SU-DHL-6 (cell line): ENCODE data around the gene RYR2.

Experiments
- H2AFZ ChIP-seq: fragments of 200-600 bp; sonication (generic); 2 replicates; pipeline ENCODE4 v1.6.1; 2014; ENCODE audit warnings: low read depth, mild to moderate bottlenecking, moderate library complexity, mixed read lengths, antibody characterized with exemption, low read length; ENCODE audit not compliant: severe bottlenecking
- H3F3A ChIP-seq: fragments of 200-600 bp; shearing (Covaris generic); 2 replicates; pipeline ENCODE4 v1.6.0; 2016; ENCODE audit warnings: antibody characterized with exemption, mild to moderate bottlenecking; ENCODE audit not compliant: insufficient read depth
- H3K27ac ChIP-seq: fragments of 200-600 bp; sonication (generic); 2 replicates; pipeline ENCODE4 v1.5.1; 2016; ENCODE audit warnings: low read depth, mild to moderate bottlenecking, low read length, moderate library complexity, mixed read lengths
- H3K27me3 ChIP-seq: fragments of 200-600 bp; sonication (generic), shearing (Covaris generic); 2 replicates; pipeline ENCODE4 v1.6.0; 2014; ENCODE audit warnings: mild to moderate bottlenecking, low read length
- H3K36me3 ChIP-seq: fragments of 200-600 bp; sonication (generic); 2 replicates; pipeline ENCODE4 v1.6.1; 2014; ENCODE audit warnings: mild to moderate bottlenecking, low read length, mixed read lengths
- H3K4me2 ChIP-seq: fragments of 300-600, 200-600 bp; shearing (Covaris generic), sonication (generic); 2 replicates; pipeline ENCODE4 v1.6.0; 2014; ENCODE audit warnings: low read length, low read depth, mild to moderate bottlenecking; ENCODE audit not compliant: poor library complexity, severe bottlenecking
- H3K4me3 ChIP-seq: fragments of 200-600 bp; sonication (generic); 2 replicates; pipeline ENCODE4 v1.5.1; 2014; ENCODE audit warnings: antibody characterized with exemption, low read length, mild to moderate bottlenecking, mixed read lengths; ENCODE audit not compliant: insufficient read depth, poor library complexity, severe bottlenecking
- H3K79me2 ChIP-seq: fragments of 200-600 bp; sonication (generic); 2 replicates; pipeline ENCODE4 v1.6.1; 2014; ENCODE audit warnings: mild to moderate bottlenecking, low read length, moderate library complexity; ENCODE audit not compliant: insufficient read depth
- H3K9ac ChIP-seq: fragments of 200-600 bp; sonication (generic); 2 replicates; pipeline ENCODE4 v1.7.0; 2014; ENCODE audit warnings: mild to moderate bottlenecking, low read length
- H3K9me2 ChIP-seq: fragments of 200-600 bp; sonication (generic); replicated peaks from 2 replicates; pipeline ENCODE4 v1.6.1; 2014; ENCODE audit warnings: low read length; ENCODE audit not compliant: insufficient read depth
- H3K9me3 ChIP-seq: fragments of 200-600 bp; sonication (generic); 2 replicates; pipeline ENCODE4 v1.6.1; 2014; ENCODE audit warnings: low read length, mixed read lengths; ENCODE audit not compliant: insufficient read depth
- H4K20me1 ChIP-seq: fragments of 200-600 bp; sonication (generic); 2 replicates; pipeline ENCODE4 v1.6.1; 2014; ENCODE audit warnings: low read depth, mild to moderate bottlenecking, antibody characterized with exemption, low read length, moderate library complexity, mixed read lengths
- EZH2phosphoT487 ChIP-seq: fragments of 200-600 bp; sonication (generic), shearing (Covaris generic); conservative IDR thresholded peaks from 2 replicates; pipeline ENCODE4 v1.6.1; 2018; ENCODE audit warnings: mild to moderate bottlenecking, antibody characterized with exemption, low read length, moderate library complexity, mixed read lengths
- TF ChIP-seq, protein P1 (sequence below): fragments of 200-600 bp; sonication (generic); IDR thresholded peaks from one replicate; pipeline ENCODE4 v1.5.1; 2017; ENCODE audit warnings: antibody characterized with exemption, mild to moderate bottlenecking, low read length, moderate library complexity; ENCODE audit not compliant: insufficient read depth, poor library complexity, severe bottlenecking

Gene RYR2

GRCh38 chr1:237566581-237566980 is 524.6 kb downstream of the RYR2 start:
- TF ChIP-seq EZH2phosphoT487: no peak
- TF ChIP-seq, protein P1, sequence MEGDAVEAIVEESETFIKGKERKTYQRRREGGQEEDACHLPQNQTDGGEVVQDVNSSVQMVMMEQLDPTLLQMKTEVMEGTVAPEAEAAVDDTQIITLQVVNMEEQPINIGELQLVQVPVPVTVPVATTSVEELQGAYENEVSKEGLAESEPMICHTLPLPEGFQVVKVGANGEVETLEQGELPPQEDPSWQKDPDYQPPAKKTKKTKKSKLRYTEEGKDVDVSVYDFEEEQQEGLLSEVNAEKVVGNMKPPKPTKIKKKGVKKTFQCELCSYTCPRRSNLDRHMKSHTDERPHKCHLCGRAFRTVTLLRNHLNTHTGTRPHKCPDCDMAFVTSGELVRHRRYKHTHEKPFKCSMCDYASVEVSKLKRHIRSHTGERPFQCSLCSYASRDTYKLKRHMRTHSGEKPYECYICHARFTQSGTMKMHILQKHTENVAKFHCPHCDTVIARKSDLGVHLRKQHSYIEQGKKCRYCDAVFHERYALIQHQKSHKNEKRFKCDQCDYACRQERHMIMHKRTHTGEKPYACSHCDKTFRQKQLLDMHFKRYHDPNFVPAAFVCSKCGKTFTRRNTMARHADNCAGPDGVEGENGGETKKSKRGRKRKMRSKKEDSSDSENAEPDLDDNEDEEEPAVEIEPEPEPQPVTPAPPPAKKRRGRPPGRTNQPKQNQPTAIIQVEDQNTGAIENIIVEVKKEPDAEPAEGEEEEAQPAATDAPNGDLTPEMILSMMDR: no peak
- no peak overlapping the region for H3K4me3 ChIP-seq
- H3F3A ChIP-seq: no peaks in the 10 kb centered on the region
- H3K36me3 ChIP-seq: no peaks in the 10 kb centered on the region
- no peaks in the 10 kb centered on the region for H3K9me2 ChIP-seq
- peaks cover 4% of the 10 kb centered on the region; the same call in 1 of the 2 replicates for H4K20me1 ChIP-seq
- H3K9ac ChIP-seq: no peak overlapping the region
- no peak overlapping the region for H3K27ac ChIP-seq
- H3K79me2 ChIP-seq: no peaks in the 10 kb centered on the region
- no peaks in the 10 kb centered on the region for H3K9me3 ChIP-seq
- H3K4me2 ChIP-seq: no peak overlapping the region
- H2AFZ ChIP-seq: no peak overlapping the region
- no peaks in the 10 kb centered on the region for H3K27me3 ChIP-seq

GRCh38 chr1:237568955-237569354 is 527.0 kb downstream of the RYR2 start:
- no peak overlapping the region for H3K9ac ChIP-seq

GRCh38 chr1:237570530-237570929 is 528.5 kb downstream of the RYR2 start:
- Histone ChIP-seq H3K27me3 (no peaks in the 10 kb centered on the region), H3K36me3 (no peaks in the 10 kb centered on the region), H3K9me2 (no peaks in the 10 kb centered on the region), H3K4me2 (no peak overlapping the region), H3F3A (no peaks in the 10 kb centered on the region), H3K9me3 (0 out of 2 replicates have a peak, but pooled peaks cover 2% of the 10 kb centered on the region), H4K20me1 (no peaks in the 10 kb centered on the region), H3K27ac (no peak overlapping the region), H3K4me3 (no peak overlapping the region), H2AFZ (no peak overlapping the region), H3K9ac (no peak overlapping the region), H3K79me2 (no peaks in the 10 kb centered on the region)
- no peak for TF ChIP-seq EZH2phosphoT487
- TF ChIP-seq, protein P1: no peak

More at GRCh38 chr1:237568955-237569354, 527.0 kb downstream of the RYR2 start:
- Histone ChIP-seq H3K4me3 (no peak overlapping the region), H3F3A (no peaks in the 10 kb centered on the region), H3K4me2 (no peak overlapping the region), H3K36me3 (no peaks in the 10 kb centered on the region), H3K27me3 (no peaks in the 10 kb centered on the region), H3K79me2 (no peaks in the 10 kb centered on the region), H3K27ac (no peak overlapping the region), H3K9me2 (no peaks in the 10 kb centered on the region), H3K9me3 (no peaks in the 10 kb centered on the region), H4K20me1 (no peaks in the 10 kb centered on the region), H2AFZ (no peak overlapping the region)
- TF ChIP-seq, protein P1: no peak
- no peak for TF ChIP-seq EZH2phosphoT487

DNA sequence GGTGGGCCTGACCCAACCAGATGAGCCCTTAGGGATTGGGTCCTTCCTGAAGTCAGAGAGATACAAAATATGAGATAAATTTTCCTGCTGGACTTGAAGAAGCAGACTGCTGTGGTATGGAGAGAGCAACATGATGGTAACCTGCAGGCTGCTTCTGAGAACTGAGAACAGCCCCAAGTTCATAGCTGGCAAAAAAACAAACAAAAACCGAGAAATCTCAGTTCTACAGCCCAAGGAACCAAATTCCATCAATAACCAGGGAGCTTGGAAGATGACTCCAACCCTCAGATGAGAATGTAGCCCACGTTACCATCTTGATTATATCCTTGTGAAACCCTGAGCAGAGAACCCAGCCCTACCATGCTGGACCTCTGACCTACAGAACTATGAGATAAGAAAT is 532.6 kb downstream of the RYR2 start:
- no peaks in the 10 kb centered on the region for H3K36me3 ChIP-seq
- no peaks in the 10 kb centered on the region for H3F3A ChIP-seq
- H3K9me3 ChIP-seq: 0 out of 2 replicates have a peak, but pooled peaks cover 4% of the 10 kb centered on the region
- TF ChIP-seq, protein P1: no peak
- no peak for TF ChIP-seq EZH2phosphoT487
- no peak overlapping the region for H3K4me3 ChIP-seq
- H3K9ac ChIP-seq: no peak overlapping the region
- H3K27me3 ChIP-seq: no peaks in the 10 kb centered on the region
- no peak overlapping the region for H3K27ac ChIP-seq
- no peaks in the 10 kb centered on the region for H3K79me2 ChIP-seq
- H3K9me2 ChIP-seq: no peaks in the 10 kb centered on the region
- no peak overlapping the region for H3K4me2 ChIP-seq
- H4K20me1 ChIP-seq: no peaks in the 10 kb centered on the region
- H2AFZ ChIP-seq: no peak overlapping the region
